HG02759 (cell line): ENCODE data around the gene PPCS.

Source experiments
- ATAC-seq: cut with Tn5 transposase; IDR thresholded peaks from one replicate; pipeline ENCODE4 v1.9.1; 2021; ENCODE audit warnings: mild to moderate bottlenecking, moderate library complexity; ENCODE audit not compliant: unreplicated experiment

The PPCS gene

DNA sequence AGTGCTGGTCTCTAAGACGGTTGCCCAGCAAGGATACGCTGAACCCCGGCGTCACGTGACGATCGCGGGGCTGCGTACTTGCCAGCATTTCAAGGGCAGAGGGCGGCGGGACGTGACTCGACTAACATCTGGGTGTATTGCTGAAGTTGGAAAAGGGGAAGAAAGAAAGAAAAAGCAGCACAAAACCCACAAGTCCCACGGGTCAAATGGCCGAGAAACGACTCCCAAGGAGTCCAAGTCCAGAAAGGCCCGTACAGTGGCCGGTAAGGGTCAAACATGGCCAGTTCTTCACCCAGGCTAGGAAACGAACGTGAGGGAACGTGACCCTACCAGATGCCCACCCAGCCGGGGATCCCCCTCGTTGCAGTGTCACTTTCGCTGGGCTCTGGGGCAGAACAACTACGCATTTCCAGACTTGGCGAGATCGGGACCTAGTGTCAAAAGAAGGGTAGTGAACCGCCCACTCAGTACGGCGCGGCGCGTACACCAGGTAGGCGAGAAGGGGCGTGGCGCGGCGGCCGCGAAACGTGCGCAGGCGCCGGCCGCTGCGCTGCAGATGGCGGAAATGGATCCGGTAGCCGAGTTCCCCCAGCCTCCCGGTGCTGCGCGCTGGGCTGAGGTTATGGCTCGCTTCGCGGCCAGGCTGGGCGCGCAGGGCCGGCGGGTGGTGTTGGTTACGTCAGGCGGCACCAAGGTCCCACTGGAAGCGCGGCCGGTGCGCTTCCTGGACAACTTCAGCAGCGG, at the start of gene PPCS, which contains the start of gene ZMYND12:
PPCS (plus strand) TSS at position 534 of the 744 bp plus-strand sequence; CDS start at position 557, 23 bp downstream.
ZMYND12 (minus strand) TSS at position 13 of the 744 bp plus-strand sequence. CDS start 25 bp downstream, outside the sequence.
- ATAC-seq = peak; percentile 87

DNA sequence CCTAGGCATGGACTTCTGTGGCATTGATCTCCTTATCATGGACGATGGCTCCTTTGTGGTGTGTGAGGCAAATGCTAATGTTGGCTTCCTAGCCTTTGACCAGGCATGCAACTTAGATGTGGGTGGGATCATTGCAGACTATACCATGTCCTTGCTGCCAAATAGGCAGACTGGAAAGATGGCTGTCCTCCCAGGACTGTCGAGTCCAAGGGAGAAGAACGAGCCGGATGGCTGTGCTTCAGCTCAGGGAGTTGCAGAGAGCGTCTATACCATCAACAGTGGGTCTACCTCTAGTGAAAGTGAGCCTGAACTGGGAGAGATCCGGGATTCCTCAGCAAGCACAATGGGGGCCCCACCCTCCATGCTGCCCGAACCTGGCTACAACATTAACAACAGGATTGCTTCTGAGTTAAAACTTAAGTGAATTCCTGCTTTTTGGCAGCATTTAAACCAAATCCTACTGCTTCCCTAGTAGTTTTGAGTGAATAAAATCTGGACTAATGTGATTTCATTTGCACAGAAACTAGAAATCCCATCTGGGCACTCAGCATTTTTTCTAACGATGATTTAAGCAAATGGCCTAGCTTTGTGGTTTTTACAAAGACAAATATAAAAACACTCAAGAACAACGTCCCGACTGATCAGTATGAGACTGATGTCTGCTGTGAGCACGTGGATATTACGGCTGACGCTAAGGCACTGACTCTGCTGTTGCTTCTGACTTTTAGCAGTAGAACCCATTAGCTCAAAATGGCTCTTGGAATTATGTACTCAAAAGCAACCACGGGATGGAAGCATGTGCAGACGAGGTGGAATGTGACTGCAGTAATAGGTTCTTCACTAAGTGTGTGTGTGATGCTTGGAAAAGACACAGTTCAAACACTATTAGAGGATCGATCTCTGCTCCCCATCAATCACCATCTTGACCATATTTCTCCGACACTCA, 41.5 kb upstream of the PPCS start:
- ATAC-seq = no peak

DNA sequence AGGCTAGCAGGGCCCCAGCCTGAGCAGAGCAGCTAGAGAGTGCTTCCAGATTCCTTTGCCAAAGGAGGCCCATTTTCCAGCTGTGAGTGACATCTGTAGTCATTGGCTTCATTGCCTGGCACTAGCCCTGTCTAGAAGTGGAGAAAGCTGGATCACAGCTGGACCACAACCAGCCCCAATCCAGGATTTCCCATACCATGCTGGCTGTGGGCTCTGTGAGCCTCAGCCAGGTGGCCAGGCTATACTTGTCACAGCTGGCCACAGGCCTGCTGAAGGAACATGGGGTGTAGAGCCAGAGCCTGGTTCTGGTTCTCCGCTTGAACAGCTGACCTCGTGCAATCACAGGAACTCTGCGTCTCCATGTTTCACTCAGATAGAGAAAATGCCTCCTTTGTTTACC, 39.2 kb upstream of the PPCS start:
- no peak for ATAC-seq

DNA sequence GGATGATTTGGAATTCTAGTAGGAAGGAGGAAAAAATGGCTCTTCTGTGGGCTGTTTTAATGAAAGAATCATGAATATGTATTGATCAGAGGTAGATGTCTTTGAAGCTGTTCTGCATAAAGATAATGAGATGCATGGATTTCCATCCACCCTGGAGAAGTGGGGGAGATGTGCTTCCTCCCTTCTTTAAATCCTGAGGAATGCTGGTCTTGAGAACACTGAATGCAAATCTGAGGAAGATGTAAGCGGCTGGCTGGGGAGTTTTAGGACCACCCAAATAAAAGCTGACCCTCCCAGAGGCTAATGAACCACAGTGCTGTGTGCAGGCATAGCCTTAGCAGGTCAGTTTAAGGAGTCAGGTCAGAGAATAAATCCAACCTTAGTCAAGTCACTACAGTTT, 37.8 kb upstream of the PPCS start:
- ATAC-seq = no peak

DNA sequence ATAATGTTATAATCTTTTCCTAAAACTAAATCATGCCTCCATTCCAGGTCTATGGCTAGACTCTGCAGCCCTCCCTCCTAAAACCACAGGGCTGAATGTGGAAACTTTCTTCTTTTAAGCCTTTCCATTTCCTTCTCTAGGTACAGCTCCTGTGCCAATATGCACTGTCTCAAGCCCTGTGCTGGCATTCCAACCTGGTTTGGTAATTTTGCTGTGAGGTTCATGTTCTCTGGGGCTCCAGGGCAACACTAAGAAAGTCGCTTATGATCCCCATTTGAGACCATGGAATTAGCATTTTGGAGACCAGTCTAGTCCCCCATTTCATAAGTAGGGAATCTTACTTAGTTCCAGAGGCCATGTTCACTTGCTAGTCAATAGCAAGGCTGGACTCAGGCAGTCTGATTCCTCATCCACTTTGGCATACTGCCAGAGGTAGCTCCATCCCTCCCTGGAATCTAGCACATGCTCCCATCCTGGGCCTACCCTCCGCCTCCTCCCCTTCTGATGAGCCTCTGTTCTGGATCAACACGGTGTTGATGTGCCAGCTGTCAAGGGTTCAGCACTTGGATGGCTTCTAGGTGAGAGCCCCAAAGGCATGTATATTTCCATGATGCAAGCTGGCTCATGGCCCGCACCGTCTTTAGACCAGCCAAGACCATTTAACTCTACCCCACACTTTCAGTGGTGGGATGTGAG, 37.1 kb upstream of the PPCS start:
- ATAC-seq = no peak

DNA sequence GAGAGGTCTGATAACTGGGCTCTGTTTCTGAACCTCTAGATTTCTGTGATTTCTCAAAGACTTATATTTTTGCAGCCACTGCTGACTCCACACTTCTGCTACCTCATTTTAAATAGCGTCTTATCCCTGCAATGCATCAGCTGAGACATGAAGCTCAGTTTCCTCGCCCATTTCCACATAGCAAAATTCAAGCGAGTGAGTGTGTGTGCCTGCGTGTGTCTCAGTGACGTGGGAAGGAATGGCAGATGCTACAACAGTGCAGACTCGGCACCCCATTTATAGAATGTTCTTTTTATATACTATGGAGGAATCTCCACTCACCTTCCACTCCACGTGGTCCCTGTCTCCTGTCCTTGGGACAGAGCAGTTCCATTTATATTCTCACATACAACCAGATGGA, 36.2 kb upstream of the PPCS start:
- ATAC-seq = no peak

DNA sequence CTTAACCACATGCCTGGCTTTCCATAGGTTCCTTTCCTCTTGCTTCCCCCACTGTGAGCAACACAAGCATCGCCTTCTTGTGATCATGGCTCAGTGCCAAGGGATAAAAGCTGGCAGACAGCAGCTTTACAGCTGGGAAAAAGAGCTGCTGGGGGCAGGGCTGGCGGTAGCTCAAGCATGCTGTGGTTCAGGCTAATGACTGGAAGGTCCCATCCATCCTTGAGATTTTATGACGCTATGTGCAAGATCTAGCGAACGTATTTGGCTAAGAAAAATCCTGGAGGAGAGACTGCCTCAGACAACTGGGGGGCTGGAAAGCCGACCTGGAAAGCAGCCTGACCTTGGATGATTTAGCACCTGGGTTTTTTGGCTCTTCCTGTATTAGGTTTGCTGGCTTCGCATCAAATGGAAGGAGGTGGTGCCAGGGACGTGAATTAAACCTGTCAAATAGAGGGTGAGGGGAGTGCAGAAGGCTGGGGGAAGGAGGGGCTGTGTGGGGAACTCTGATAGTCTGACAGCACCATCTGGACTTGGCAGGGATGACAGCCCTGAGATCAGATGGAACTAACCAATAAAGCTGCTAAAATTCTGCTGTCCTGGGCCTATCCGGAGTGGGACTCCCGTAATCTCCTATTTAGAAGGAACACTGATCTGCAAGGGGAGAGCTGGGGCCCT, 35.3 kb upstream of the PPCS start:
- no peak for ATAC-seq

DNA sequence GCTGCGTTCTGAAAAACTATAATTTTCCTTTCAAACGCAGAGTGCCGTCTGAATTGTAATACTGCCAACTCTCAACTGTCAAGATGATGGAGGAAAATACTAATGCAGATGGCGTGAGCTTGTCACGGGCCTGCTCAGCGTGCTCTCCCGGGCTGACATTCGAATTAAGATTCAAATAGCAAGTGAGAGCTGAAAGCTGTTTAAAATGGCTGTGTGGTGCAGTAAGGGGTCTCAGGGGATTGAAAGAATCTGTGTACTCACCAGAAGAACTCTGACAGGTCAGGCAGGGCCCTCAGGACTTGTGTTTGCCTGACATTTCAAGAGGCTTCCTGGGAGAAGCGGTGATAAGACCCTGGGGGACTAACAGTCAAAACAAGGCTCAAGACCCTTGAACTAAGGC, 33.6 kb upstream of the PPCS start:
- no peak for ATAC-seq

DNA sequence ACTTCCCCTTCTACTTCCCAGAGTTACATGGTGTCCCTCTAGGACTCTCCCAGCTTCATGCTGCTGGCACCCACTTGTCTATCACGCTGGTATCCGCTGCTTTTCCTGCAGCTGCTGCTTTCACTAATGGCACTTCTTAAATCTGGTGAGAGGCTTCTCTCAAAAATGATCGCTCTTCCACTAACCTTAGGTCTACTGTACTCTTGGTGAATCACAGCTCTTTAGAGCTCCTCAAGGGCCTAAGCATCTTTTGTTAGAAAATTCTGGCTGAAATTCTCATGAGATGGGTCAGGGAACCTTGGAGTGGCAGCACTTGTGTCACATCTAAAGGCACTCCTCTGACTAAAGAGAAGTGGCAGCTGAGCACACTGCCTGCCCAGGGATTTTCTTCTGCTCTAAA, 32.7 kb upstream of the PPCS start:
- ATAC-seq = no peak

DNA sequence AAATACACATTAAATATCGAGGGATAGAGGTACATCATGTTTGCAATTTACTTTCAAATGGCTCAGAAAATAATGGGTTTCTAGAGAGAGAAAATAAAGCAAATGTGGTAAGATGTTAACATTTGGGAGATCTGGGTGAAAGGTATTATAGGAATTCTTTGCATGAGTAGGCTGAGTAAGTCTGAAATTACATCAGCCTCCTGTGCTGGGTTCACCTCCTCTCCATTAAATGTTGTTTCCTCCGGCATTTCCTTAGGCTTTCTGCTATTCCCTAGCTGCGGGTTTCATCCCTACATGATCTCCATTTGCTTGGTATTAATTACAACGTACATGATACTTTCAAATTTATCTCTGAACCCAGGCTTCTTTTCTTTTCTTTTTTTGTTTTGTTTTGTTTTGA, 32.1 kb upstream of the PPCS start:
- no peak for ATAC-seq

DNA sequence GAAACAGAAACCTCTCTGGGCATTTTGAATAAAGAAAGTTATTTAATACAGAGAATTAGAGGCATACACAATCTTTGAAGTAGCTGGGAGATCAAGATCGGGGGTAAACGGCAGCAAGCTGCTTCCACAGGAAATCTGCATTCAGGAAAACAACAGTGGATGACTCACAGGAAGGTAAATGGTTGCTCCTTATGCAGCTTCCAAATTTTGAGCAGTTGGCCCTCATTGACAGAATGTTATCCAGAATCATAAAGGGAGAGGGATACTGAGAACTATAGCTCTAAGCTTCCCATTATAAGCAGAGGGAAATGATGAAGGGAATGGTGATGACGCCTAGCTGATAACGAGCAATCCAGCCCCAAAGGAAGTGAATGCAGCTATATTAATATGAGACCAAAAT, 29.1 kb upstream of the PPCS start:
- no peak for ATAC-seq

DNA sequence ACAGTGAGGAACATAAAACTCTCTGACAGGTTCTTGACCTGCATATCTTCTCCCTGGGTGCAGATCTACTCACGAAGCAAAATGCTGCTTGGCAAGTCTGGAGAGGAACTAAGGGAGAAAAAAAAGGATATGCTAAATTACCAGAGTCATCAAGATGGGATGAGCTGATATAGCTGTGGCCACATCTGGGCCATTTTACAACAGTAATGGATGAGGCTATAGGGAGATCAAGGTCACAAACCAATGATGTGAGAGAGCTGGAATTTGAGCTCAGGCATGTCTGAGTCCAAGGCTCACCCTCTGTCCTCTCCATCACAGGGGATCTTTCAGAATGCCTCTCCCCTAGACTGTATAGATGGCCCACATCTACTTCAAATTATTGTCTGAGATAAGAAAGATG, 26.7 kb upstream of the PPCS start:
- ATAC-seq = no peak

DNA sequence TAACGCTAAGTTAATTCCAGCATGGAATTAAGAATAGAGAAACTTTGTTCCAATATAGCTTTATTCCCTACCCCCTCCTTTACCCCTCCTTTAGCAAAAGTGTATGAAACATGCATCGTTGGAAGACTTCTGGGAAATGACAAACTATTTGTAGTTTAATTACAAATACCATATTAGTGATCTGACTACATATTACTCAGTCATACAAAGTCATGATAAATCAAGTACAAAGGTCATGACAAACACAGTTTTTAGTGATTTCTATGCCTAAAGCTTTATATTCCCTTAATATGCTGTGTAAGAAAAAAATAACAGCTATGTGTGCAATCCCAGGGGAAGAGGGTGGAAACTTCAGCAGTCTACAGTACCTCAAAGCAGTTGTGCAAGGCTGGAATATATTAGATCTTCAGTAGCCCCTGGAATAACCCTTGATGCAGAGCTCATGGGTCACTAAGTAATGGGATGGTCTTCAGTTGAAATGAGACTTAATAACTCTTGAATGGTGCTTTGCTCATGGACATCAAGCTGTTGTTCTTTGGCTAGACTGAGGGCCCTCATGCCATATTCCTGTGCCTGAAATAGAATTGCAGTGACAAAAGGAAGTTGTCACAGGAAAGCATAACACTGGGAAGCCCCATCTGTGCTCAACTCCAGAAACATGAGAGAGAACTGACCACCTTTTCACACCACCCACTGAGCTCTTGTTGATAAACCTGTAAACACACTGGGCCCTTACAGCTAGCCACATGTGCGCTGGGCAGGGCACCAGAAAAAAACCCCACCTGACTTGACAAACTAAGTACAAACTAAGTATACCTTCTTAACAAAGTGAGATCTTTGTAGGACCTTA, 25.8 kb upstream of the PPCS start:
- ATAC-seq = no peak

DNA sequence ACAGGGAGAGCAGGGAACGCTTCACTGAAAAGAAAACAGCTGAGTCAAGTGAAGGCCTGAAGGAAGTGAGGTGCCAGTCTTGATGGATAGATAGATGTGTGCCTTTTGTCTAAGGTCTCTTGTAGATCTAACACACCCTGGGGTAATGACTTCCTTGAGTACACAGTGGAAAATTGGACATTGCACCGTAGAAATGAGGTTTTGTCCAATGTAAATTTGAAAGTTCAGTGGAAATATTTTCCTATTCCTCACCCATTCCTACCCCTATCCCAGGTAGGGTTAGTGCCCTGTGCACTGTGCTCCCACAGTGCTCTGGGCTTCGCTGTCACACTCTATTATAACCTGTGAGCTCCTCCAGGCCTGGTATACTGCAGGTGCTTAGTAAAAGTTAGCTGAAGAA, 24.8 kb upstream of the PPCS start:
- ATAC-seq = no peak

DNA sequence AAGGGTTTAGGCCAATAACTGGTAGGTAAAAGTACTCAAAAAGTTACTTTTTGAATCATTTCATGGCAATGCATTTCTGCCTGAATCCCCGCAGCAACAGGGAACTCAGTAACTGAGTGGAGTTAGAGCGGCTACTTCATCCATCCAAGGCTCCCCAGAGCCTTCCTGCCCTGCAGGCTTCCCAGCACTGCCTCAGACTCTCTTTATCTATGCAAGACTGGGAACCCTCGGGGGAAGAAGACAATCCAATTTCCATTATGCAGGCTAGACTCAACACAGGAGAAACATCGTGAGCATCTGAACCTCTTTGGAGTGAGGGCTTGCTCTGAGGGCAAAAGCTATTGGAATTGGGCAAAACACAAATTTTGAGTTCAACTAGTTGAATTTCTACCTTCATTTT, 23.6 kb upstream of the PPCS start:
- ATAC-seq = no peak

DNA sequence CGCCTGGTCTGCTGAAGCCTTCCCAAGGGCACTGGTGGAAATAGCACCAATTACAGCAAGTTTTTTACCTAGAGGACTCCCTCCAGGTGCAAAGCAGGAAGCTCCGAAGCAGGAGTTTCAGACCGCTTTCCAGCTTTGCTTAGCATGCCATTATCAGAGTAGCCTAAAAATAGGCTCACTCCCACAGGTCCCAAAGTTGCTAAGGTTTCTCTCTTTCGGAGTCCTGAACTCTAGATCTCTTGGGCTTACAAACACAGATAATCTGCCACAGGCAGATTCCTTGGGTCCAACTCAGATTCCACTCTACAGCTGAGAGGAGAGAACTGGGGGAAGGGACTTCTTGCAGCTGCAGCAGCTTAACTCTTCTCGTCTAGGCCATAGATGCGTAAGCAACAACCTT, 23.0 kb upstream of the PPCS start:
- ATAC-seq = no peak

DNA sequence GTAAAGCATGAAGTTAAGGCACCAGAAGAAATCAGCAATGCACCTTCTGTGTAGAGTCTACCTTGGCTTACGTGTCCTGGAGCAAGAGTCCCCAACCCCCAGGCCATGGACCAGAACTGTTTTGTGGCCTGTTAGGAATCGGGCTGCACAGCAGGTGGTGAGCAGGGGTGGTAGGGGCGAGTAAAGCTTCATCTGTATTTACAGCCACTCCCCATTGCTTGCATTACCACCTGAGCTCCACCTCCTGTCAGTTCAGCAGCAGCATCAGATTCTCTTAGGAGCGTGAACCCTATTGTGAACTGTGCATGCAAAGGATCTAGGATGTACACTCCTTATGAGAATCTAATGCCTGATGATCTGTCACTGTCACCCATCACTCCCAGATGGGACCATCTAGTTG, 22.0 kb upstream of the PPCS start:
- ATAC-seq = no peak

DNA sequence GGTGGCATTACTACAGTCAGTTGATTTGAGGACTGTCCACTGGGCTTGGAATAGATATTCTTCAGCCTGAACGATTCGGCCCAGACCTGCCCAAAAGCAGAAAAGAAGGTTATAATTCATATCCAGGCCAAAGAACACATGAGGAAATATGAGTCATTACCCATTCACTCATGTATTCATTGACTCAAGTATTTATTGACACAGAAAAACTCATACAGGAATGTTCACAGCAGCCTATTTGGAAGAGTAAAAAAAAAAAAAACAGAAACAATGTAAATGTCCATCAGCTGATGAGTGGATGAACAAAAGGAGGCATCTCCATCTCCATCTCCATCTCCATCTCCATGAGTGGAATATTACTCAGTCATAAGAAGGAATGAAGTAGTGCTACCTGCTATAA, 16.4 kb upstream of the PPCS start:
- ATAC-seq = no peak

DNA sequence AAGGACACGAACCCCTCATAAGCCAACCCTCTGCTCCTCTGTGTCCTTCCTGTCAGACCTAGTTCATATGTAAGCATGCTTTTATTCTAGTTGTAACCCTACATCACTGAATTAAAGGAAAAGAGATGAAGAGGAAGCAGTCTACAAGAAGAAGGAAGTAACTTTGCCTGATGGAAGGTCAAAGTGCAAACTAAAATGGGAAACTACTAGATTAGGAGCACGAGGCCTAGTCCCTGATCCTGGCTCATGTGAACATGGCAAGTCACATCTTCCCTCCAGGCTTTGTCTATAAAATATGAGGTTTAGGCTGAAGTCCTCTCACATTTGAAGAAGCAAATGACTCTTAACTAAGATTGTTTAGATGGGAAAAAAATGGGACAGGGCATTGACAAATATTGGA, 13.7 kb upstream of the PPCS start:
- no peak for ATAC-seq

DNA sequence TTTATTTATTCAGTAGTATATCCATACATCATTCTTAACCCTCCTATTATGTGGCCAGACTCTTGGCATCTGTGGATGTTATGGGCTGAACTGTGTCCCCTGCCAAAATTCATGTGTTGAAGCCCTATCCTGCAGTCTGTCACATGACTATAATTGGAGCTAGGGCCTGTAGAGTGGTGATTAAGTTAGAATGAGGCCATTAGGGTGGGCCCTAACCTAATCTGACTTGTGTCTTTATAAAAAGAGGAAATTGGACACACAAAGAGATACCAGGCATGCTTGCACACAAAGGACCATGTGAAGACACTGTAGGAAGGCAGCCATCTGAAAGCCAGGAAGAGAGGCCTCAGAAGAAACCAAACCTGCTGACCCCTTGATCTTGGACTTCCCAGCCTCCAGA, 7.1 kb upstream of the PPCS start:
- ATAC-seq = no peak
